ENCODE data around the gene TBC1D17. TPM values are rescaled to one million over a fixed set of nuclear protein-coding genes. Genes with fewer than 3 reads are reported as not detected.

Gene TBC1D17
- total RNA-seq, 2 donors from 2014 or later: 33.0 to 51.4 TPM

DNA sequence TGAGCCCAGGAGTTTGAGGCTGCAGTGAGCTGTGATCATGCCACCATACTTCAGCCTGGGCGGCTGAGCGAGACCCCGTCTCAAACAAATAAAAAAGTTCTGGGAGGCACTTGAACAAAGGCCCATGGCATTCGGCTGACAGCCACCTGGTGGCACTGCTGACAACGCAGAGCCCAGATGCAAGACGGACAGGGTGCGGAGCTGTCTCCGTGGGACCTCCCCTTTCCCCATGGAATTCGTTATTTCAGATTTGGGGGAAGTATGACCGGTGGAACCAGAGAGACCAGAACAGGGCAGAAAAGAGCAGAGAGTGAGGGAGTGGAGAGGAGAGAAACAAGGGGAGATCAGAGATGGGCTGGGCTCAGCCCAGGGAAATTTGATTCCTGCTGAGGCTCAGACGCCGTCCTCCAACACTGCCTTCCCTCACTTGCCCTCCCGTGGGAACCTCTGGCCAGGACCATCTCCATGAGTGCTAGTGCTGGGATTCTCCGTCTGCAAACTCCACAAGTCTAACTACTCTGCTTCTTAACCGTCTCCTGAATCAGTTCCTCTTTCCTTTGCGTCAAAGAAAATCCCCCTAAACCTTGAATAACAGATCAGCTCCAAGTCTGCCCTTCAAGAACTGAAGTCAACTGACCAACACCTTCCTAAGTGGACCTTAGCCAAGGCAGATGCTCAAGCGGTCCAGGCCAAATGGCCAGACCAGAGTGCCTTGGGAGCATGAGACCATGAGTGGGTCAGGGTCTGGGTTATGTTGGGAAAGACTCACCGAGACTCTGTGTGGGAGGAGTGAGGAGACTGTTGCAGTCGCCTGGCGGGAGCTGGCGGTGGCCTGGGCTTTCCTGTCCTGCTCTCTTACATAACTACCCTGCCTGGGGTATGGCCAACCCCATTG, 39.6 kb downstream of the TBC1D17 start:
- Histone ChIP-seq H3K4me3 (no peak overlapping the region), H3K4me1 (replicated peaks) (no peaks in the 10 kb centered on the region), H3K27ac (no peak overlapping the region), H3K9me3 (no peaks in the 10 kb centered on the region), H3K27me3 (replicated peaks; ENCODE audit: insufficient read depth) (no peaks in the 10 kb centered on the region), H3K36me3 (no peaks in the 10 kb centered on the region)
- intact Hi-C loops (cut with DNase I): no loop called here
- TF ChIP-seq POLR2AphosphoS5 (IDR thresholded peaks at IDR 0.05): peak; percentile 19
- TF ChIP-seq, protein P1, sequence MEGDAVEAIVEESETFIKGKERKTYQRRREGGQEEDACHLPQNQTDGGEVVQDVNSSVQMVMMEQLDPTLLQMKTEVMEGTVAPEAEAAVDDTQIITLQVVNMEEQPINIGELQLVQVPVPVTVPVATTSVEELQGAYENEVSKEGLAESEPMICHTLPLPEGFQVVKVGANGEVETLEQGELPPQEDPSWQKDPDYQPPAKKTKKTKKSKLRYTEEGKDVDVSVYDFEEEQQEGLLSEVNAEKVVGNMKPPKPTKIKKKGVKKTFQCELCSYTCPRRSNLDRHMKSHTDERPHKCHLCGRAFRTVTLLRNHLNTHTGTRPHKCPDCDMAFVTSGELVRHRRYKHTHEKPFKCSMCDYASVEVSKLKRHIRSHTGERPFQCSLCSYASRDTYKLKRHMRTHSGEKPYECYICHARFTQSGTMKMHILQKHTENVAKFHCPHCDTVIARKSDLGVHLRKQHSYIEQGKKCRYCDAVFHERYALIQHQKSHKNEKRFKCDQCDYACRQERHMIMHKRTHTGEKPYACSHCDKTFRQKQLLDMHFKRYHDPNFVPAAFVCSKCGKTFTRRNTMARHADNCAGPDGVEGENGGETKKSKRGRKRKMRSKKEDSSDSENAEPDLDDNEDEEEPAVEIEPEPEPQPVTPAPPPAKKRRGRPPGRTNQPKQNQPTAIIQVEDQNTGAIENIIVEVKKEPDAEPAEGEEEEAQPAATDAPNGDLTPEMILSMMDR (IDR thresholded peaks at IDR 0.05): peak in 1 of 4 experiments; percentile 42
- no peak for TF ChIP-seq POLR2A (IDR thresholded peaks at IDR 0.05)
- peak; percentile 37 for DNase-seq (ENCODE audit: low spot score)
- WGBS: 55% methylated on average over 21 of the region's 21 CpGs

DNA sequence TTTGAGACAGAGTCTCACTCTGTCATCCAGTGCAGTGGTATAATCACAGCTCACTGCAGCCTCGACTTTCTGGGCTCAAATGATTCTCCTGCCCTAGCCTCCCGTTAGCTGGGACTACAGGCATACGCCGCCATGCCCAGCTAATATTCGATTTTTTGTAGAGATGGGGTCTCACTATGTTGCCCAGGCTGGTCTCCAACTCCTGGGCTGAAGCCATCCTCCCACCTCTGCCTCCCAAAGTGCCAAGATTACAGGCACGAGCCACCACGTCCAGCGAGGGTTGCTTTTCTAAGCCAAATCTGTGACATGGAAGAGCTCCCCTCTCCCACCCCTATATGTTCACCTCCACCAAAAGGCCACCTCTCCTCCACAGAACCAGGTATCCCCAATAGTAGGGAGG, 40.6 kb downstream of the TBC1D17 start:
- H3K36me3 ChIP-seq: no peaks in the 10 kb centered on the region
- intact Hi-C loops (cut with DNase I): no loop called here
- TF ChIP-seq POLR2AphosphoS5 (IDR thresholded peaks at IDR 0.05) (no peak), POLR2A (IDR thresholded peaks at IDR 0.05) (no peak)
- TF ChIP-seq, protein P1 (IDR thresholded peaks at IDR 0.05): no peak
- H3K4me1 ChIP-seq (replicated peaks): no peaks in the 10 kb centered on the region
- 94% methylated on average over 8 of the region's 8 CpGs for WGBS
- no peaks in the 10 kb centered on the region for H3K27me3 ChIP-seq (replicated peaks; ENCODE audit: insufficient read depth)
- no peak overlapping the region for H3K4me3 ChIP-seq
- no peak overlapping the region for H3K27ac ChIP-seq
- H3K9me3 ChIP-seq: no peaks in the 10 kb centered on the region
- DNase-seq (ENCODE audit: low spot score): no peak

DNA sequence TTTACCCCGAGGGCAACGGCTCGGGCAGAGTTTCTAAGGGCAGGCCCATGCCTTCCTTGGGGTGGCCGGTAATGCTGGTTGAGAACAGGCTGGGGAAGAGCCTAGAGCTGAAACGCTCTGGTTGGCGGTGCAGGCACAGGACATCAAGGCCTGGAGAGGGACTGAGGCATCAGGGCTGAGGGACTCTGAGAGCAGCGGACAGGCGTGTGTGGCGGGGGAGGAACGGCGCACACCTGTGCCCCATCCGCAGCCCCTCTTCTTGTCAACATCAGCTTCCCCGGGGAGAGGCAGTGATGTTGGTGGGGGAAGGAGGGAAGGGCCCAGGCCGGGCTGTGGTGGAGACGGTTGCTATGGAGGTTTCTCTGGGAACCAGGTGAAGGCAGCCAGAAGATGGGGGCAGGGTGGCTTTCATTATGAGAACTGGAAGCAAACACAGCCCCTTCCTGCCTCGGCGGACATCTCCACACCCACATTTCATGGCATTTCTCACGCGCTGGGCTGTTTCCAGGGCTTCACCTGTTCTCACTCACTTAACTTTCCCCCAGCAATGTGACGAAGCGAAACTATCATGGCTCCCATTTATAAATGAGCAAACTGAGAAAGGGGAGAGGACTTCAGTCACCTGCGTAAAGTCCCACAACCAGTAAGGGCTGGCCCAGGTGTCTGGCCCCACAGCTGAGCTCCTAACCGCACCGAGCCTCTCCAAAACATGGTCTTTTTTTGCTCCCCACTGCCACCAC, 43.3 kb downstream of the TBC1D17 start:
- Histone ChIP-seq H3K36me3 (no peaks in the 10 kb centered on the region), H3K9me3 (no peaks in the 10 kb centered on the region), H3K4me1 (replicated peaks) (no peaks in the 10 kb centered on the region), H3K27me3 (replicated peaks; ENCODE audit: insufficient read depth) (no peaks in the 10 kb centered on the region), H3K27ac (no peak overlapping the region), H3K4me3 (no peak overlapping the region)
- DNase-seq (ENCODE audit: low spot score): no peak
- WGBS: 89% methylated on average over 24 of the region's 24 CpGs
- intact Hi-C loops (cut with DNase I): no loop called here
- TF ChIP-seq POLR2A (IDR thresholded peaks at IDR 0.05) (no peak), POLR2AphosphoS5 (IDR thresholded peaks at IDR 0.05) (no peak)
- TF ChIP-seq, protein P1 (IDR thresholded peaks at IDR 0.05): no peak

DNA sequence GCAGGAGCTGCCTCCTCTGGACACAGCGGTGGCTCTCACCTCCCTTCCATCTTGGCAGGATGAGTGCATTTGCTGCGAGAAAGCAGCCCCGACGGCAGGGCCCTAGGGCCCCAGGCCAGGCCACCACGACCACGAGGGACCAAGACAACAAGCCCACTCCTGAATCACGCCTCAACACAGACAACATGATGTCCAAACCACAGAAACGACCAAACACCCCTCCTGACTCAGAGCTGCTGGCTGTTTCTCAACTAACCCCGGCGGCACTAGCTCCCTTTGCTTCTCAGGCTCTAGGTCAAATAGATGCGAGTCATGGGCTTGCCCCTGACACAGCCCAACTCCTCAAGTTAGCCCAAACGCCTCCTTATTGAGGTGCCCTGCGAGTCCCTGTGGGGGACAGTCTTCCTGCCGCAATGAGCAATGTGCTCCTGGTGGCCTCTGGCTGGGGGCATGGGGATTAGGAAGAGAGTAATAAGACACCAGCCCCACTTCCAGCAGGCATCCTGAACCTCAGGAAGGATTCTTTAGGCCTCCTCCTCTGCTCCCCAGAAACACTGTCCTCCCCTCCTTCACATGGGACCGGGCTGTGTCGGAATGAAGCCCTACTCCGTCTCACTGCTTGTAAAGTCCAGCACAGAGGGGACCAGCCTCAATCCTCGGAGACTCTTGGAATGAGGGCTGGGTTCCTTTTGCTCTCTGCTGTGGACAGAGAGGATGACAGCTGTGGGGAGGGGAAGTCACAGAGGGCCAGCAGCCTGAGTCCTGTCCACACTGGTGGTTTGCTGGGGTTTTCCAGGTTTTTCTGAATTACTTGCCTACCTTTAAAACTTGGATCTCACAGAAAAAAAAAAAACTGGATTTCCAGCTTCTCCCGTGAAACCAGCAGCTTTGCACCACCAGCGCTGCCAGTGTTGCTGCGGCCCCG, 44.6 kb downstream of the TBC1D17 start:
- TF ChIP-seq, protein P1 (IDR thresholded peaks at IDR 0.05): no peak
- TF ChIP-seq POLR2A (IDR thresholded peaks at IDR 0.05) (no peak), POLR2AphosphoS5 (IDR thresholded peaks at IDR 0.05) (no peak)
- intact Hi-C loops (cut with DNase I): no loop called here
- H3K9me3 ChIP-seq: no peaks in the 10 kb centered on the region
- 78% methylated on average over 22 of the region's 22 CpGs for WGBS
- H3K36me3 ChIP-seq: no peaks in the 10 kb centered on the region
- H3K4me1 ChIP-seq (replicated peaks): no peaks in the 10 kb centered on the region
- H3K4me3 ChIP-seq: no peak overlapping the region
- no peak for DNase-seq (ENCODE audit: low spot score)
- no peaks in the 10 kb centered on the region for H3K27me3 ChIP-seq (replicated peaks; ENCODE audit: insufficient read depth)
- no peak overlapping the region for H3K27ac ChIP-seq
